NB4 (cell line): ENCODE results near the gene TXNIP.

Source experiments
- TF ChIP-seq, protein P1 (sequence below): IDR thresholded peaks from one replicate; pipeline ENCODE4 v1.5.1; 2012; ENCODE audit warnings: low read depth, low read length
- TF ChIP-seq, protein P2 (sequence below): IDR thresholded peaks from 2 replicates; pipeline ENCODE4 v1.6.1; 2011; ENCODE audit warnings: low read depth, low read length

DNA sequence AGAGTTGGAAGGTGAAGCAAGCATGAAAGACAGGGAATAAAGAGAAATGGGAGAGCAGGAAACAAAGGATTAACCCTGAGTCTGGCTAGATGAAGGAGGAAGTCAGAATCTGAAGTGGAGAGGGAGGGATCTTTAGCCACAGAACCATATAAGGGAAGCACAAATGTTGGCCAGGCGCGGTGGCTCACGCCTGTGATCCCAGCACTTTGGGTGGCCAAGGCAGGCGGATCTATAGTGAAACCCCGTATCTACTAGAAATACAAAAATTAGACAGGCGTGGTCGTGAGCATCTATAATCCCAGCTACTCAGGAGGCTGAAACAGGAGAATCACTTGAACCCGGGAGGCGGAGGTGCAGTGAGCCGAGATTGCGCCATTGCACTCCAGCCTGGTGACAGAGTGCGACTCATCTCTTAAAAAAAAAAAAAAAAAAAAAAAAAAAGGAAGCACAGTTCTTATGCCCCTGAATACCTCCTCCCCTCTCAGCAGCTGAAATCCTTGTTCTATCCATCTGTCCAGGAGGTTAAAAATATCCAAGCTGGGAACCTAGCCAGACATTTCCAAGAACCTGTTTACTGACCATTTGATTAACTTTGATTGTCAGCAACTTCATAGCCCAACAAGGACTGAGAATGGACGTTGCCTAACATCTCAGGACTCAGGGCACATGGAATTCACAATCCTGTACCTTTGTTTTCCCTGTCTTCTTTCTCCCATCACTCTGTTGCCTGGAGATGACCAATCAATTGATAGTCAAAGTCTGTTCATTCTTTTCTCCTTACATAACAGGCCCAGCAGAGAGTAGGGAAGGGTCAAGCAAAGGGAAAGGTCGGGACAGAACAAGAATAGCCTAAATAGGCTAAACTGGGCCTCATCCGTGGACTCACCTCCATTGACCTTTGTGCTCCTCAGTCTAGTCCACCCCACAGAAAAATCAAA is 10.6 kb downstream of the TXNIP start:
- TF ChIP-seq, protein P1, sequence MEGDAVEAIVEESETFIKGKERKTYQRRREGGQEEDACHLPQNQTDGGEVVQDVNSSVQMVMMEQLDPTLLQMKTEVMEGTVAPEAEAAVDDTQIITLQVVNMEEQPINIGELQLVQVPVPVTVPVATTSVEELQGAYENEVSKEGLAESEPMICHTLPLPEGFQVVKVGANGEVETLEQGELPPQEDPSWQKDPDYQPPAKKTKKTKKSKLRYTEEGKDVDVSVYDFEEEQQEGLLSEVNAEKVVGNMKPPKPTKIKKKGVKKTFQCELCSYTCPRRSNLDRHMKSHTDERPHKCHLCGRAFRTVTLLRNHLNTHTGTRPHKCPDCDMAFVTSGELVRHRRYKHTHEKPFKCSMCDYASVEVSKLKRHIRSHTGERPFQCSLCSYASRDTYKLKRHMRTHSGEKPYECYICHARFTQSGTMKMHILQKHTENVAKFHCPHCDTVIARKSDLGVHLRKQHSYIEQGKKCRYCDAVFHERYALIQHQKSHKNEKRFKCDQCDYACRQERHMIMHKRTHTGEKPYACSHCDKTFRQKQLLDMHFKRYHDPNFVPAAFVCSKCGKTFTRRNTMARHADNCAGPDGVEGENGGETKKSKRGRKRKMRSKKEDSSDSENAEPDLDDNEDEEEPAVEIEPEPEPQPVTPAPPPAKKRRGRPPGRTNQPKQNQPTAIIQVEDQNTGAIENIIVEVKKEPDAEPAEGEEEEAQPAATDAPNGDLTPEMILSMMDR, result no peak
- TF ChIP-seq, protein P2, sequence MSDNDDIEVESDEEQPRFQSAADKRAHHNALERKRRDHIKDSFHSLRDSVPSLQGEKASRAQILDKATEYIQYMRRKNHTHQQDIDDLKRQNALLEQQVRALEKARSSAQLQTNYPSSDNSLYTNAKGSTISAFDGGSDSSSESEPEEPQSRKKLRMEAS, result 0 out of 2 replicates have a peak, but pooled peaks have one; percentile 8
